Activated CD4-positive, alpha-beta T cell treated with anti-CD3 and anti-CD28 coated beads, Interleukin-2, amount 10 ng/mL, durations not matched to agents 24 days and 14 days (primary cell): ENCODE data around the gene KLK7. TPM values are rescaled to one million over a fixed set of nuclear protein-coding genes. Genes with fewer than 3 reads are reported as not detected.

Experiments used
- DNase-seq: peaks from one replicate; pipeline ENCODE4 v3.0.0; 2022
- H3K27ac Mint-ChIP-seq: one replicate; pipeline ENCODE4 v1.8.0; 2022; ENCODE audit warnings: mild to moderate bottlenecking, mixed read lengths
- H3K27me3 Mint-ChIP-seq: one replicate; pipeline ENCODE4 v1.8.0; 2022; ENCODE audit warnings: mixed read lengths
- H3K36me3 Mint-ChIP-seq: one replicate; pipeline ENCODE4 v1.8.0; 2022; ENCODE audit warnings: low read depth, mild to moderate bottlenecking, mixed read lengths
- H3K4me1 Mint-ChIP-seq: one replicate; pipeline ENCODE4 v1.8.0; 2021; ENCODE audit warnings: mixed read lengths
- H3K4me3 Mint-ChIP-seq: one replicate; pipeline ENCODE4 v1.8.0; 2022; ENCODE audit warnings: mild to moderate bottlenecking, moderate library complexity, mixed read lengths
- H3K9me3 Mint-ChIP-seq: one replicate; pipeline ENCODE4 v1.8.0; 2021; ENCODE audit warnings: mixed read lengths
- intact Hi-C: fragments of 100-400 bp; cut with micrococcal nuclease; formaldehyde crosslinking; loops from one replicate; pipeline ENCODE4 v1.15.1; 2023
- total RNA-seq: library from RNA; stranded (reverse); gene quantifications from 2 replicates; pipeline ENCODE4 v1.2.3, GENCODE V29; 2022

KLK7 gene
- total RNA-seq, 1 donor from 2014 or later: not detected

- intact Hi-C loops: no loop called here
- no peak overlapping the region for H3K27ac Mint-ChIP-seq
- H3K27me3 Mint-ChIP-seq: peaks cover 6% of the 10 kb centered on the region
- H3K4me1 Mint-ChIP-seq: no peaks in the 10 kb centered on the region
- H3K4me3 Mint-ChIP-seq: no peak overlapping the region
- H3K36me3 Mint-ChIP-seq: no peaks in the 10 kb centered on the region
- peaks cover 3% of the 10 kb centered on the region for H3K9me3 Mint-ChIP-seq
- no peak for DNase-seq
Measured at GRCh38 chr19:50957587-50957986, 26.1 kb downstream of the KLK7 start.

GRCh38 chr19:50952910-50953309, 30.8 kb downstream of the KLK7 start, which contains the start of gene KLK5:
TSS of gene KLK5 (minus strand) at chr19:50953038. CDS start at chr19:50952657, 381 bp downstream.
- Mint-ChIP-seq H3K4me1 (no peaks in the 10 kb centered on the region), H3K4me3 (no peak within 1 kb of the TSS), H3K9me3 (no peaks in the 10 kb centered on the region), H3K27me3 (peaks cover 4% of the 10 kb centered on the region), H3K27ac (no peak within 1 kb of the TSS), H3K36me3 (no peaks in the 10 kb centered on the region)
- DNase-seq: no peak
- intact Hi-C loops: no loop called here

- H3K9me3 Mint-ChIP-seq: no peaks in the 10 kb centered on the region
- no peak for DNase-seq
- no peaks in the 10 kb centered on the region for H3K4me1 Mint-ChIP-seq
- H3K27ac Mint-ChIP-seq: no peak overlapping the region
- H3K27me3 Mint-ChIP-seq: peaks cover 2% of the 10 kb centered on the region
- no peak overlapping the region for H3K4me3 Mint-ChIP-seq
- intact Hi-C loops: no loop called here
- H3K36me3 Mint-ChIP-seq: no peaks in the 10 kb centered on the region
Measured at GRCh38 chr19:50949861-50950260, 33.9 kb downstream of the KLK7 start.

GRCh38 chr19:50947123-50947522, 36.6 kb downstream of the KLK7 start:
- Mint-ChIP-seq H3K4me3 (no peak overlapping the region), H3K4me1 (no peaks in the 10 kb centered on the region), H3K27ac (no peak overlapping the region)

GRCh38 chr19:50944795-50945194, 38.9 kb downstream of the KLK7 start:
- Mint-ChIP-seq H3K4me1 (no peaks in the 10 kb centered on the region), H3K4me3 (no peak overlapping the region), H3K9me3 (no peaks in the 10 kb centered on the region), H3K27ac (no peak overlapping the region), H3K36me3 (no peaks in the 10 kb centered on the region), H3K27me3 (no peaks in the 10 kb centered on the region)
- intact Hi-C loops: no loop called here
- DNase-seq: no peak

More at GRCh38 chr19:50947123-50947522, 36.6 kb downstream of the KLK7 start:
- DNase-seq: no peak
- Mint-ChIP-seq H3K9me3 (no peaks in the 10 kb centered on the region), H3K27me3 (no peaks in the 10 kb centered on the region), H3K36me3 (no peaks in the 10 kb centered on the region)
- intact Hi-C loops: no loop called here

- H3K9me3 Mint-ChIP-seq: peaks cover 5% of the 10 kb centered on the region
- H3K27ac Mint-ChIP-seq: no peak overlapping the region
- no peaks in the 10 kb centered on the region for H3K27me3 Mint-ChIP-seq
- intact Hi-C loops: no loop called here
- H3K4me3 Mint-ChIP-seq: no peak overlapping the region
- no peak for DNase-seq
- H3K36me3 Mint-ChIP-seq: no peaks in the 10 kb centered on the region
- H3K4me1 Mint-ChIP-seq: no peaks in the 10 kb centered on the region
Measured at GRCh38 chr19:50943074-50943828, 40.5 kb downstream of the KLK7 start.

- no peak overlapping the region for H3K27ac Mint-ChIP-seq
- no peaks in the 10 kb centered on the region for H3K4me1 Mint-ChIP-seq
- H3K4me3 Mint-ChIP-seq: no peak overlapping the region
- no peaks in the 10 kb centered on the region for H3K36me3 Mint-ChIP-seq
- peaks cover 5% of the 10 kb centered on the region for H3K9me3 Mint-ChIP-seq
- intact Hi-C loops: no loop called here
- DNase-seq: no peak
- no peaks in the 10 kb centered on the region for H3K27me3 Mint-ChIP-seq
Measured at GRCh38 chr19:50939596-50939995, 44.1 kb downstream of the KLK7 start.

GRCh38 chr19:50933640-50934039, 50.1 kb downstream of the KLK7 start:
- no peak overlapping the region for H3K27ac Mint-ChIP-seq
- intact Hi-C loops: no loop called here

GRCh38 chr19:50932690-50933083, 51.0 kb downstream of the KLK7 start:
- Mint-ChIP-seq H3K36me3 (no peaks in the 10 kb centered on the region), H3K27me3 (peaks cover 9% of the 10 kb centered on the region), H3K27ac (no peak overlapping the region), H3K4me1 (peaks cover 2% of the 10 kb centered on the region), H3K9me3 (no peaks in the 10 kb centered on the region), H3K4me3 (no peak overlapping the region)
- no peak for DNase-seq
- intact Hi-C loops: no loop called here

More at GRCh38 chr19:50933640-50934039, 50.1 kb downstream of the KLK7 start:
- Mint-ChIP-seq H3K4me1 (peaks cover 2% of the 10 kb centered on the region), H3K9me3 (no peaks in the 10 kb centered on the region), H3K36me3 (no peaks in the 10 kb centered on the region), H3K27me3 (peaks cover 9% of the 10 kb centered on the region), H3K4me3 (no peak overlapping the region)
- DNase-seq: no peak

GRCh38 chr19:50932018-50932689, 51.6 kb downstream of the KLK7 start:
- intact Hi-C loops: no loop called here
- no peaks in the 10 kb centered on the region for H3K9me3 Mint-ChIP-seq
- DNase-seq: no peak
- H3K4me3 Mint-ChIP-seq: no peak overlapping the region
- no peak overlapping the region for H3K27ac Mint-ChIP-seq
- H3K36me3 Mint-ChIP-seq: no peaks in the 10 kb centered on the region
- peaks cover 2% of the 10 kb centered on the region for H3K4me1 Mint-ChIP-seq
- H3K27me3 Mint-ChIP-seq: peaks cover 9% of the 10 kb centered on the region

- Mint-ChIP-seq H3K4me3 (no peak overlapping the region), H3K27ac (no peak overlapping the region), H3K4me1 (peaks cover 2% of the 10 kb centered on the region), H3K9me3 (no peaks in the 10 kb centered on the region), H3K27me3 (peaks cover 9% of the 10 kb centered on the region), H3K36me3 (no peaks in the 10 kb centered on the region)
- intact Hi-C loops: no loop called here
- no peak for DNase-seq
Measured at GRCh38 chr19:50931023-50931422, 52.7 kb downstream of the KLK7 start.

- DNase-seq: no peak
Measured at GRCh38 chr19:50928831-50929230, 54.9 kb downstream of the KLK7 start.

More at GRCh38 chr19:50928831-50929230, 54.9 kb downstream of the KLK7 start:
- no peaks in the 10 kb centered on the region for H3K9me3 Mint-ChIP-seq
- intact Hi-C loops: loop anchor here (5.0 kb wide), 1 partner anchor 168 kb away; no protein-coding TSS in a partner anchor
- H3K27me3 Mint-ChIP-seq: peaks cover 16% of the 10 kb centered on the region
- H3K4me1 Mint-ChIP-seq: peaks cover 2% of the 10 kb centered on the region
- no peaks in the 10 kb centered on the region for H3K36me3 Mint-ChIP-seq
- H3K4me3 Mint-ChIP-seq: no peak overlapping the region
- H3K27ac Mint-ChIP-seq: no peak overlapping the region
